GM12878 (cell line): ENCODE measurements around the gene ARHGEF26. TPM values are rescaled to one million over a fixed set of nuclear protein-coding genes. Genes with fewer than 3 reads are reported as not detected.

Experiments
- ATAC-seq: fragments of 200-7000 bp; cut with Tn5 transposase; 3 replicates; pipeline ENCODE4 v1.9.1; 2020; ENCODE audit warnings: mild to moderate bottlenecking, moderate library complexity
- BruUV-seq: library from RNA; stranded (reverse); fragments of 400-500 nt; replicated peaks from 2 replicates; lab custom pipeline; 2021; lab: Mats Ljungman, UMichigan
- CTCF ChIA-PET: fragments of 300-600 bp; sonication (Branson Sonifier 250); formaldehyde crosslinking; extraction: SDS; loops from one replicate; lab custom pipeline; 2021; ENCODE audit warnings: inconsistent platforms; lab: Yijun Ruan, JAX
- POLR2A ChIA-PET: fragments of 350-600 bp; formaldehyde crosslinking; extraction: SDS; loops from one replicate; lab custom pipeline; 2021; ENCODE audit warnings: inconsistent platforms; lab: Charles Lee
- RAD21 ChIA-PET: fragments of 300-600 bp; sonication (Branson Sonifier 250); formaldehyde crosslinking; loops from one replicate; lab custom pipeline; 2023; ENCODE audit warnings: antibody characterized with exemption; ENCODE audit not compliant: unreplicated experiment; lab: Charles Lee
- SMC1A ChIA-PET: fragments of 300-600 bp; sonication (Branson Sonifier 250); formaldehyde crosslinking; loops from one replicate; lab custom pipeline; 2023; ENCODE audit not compliant: unreplicated experiment, uncharacterized antibody; lab: Charles Lee
- DNase-seq: peaks from one replicate; pipeline ENCODE4 v3.0.0-alpha.2; 2011; ENCODE audit warnings: low read depth, low spot score
- FAIRE-seq: peaks from 3 replicates; lab custom pipeline; 2011; peaks lifted over from hg19 to GRCh38; lab: Jason Lieb, UNC
- H2AFZ ChIP-seq: 2 replicates; pipeline ENCODE4 v1.6.0; 2011; ENCODE audit warnings: low read depth, low read length, control low read depth; ENCODE audit not compliant: control insufficient read depth
- H3K27ac ChIP-seq: 2 replicates; pipeline ENCODE4 v1.5.1; 2011; ENCODE audit warnings: control low read depth; ENCODE audit not compliant: control insufficient read depth, insufficient read depth
- H3K27me3 ChIP-seq, 2 experiments: replicated peaks in 1 of 2; 2 replicates each; pipeline versions ENCODE4 v1.6.0 to v1.6.1; 2011; ENCODE audit warnings: low read length in 1 of 2; ENCODE audit not compliant: control insufficient read depth in 2 of 2, insufficient read depth in 2 of 2
- H3K36me3 ChIP-seq, 2 experiments: 2 replicates each; pipeline ENCODE4 v1.5.1; 2011; ENCODE audit warnings: low read length in 1 of 2; ENCODE audit not compliant: control insufficient read depth in 2 of 2, insufficient read depth in 2 of 2
- H3K4me1 ChIP-seq: 2 replicates; pipeline ENCODE4 v1.6.1; 2011; ENCODE audit warnings: mild to moderate bottlenecking, low read length, moderate library complexity, mixed read lengths; ENCODE audit not compliant: control insufficient read depth, insufficient read depth
- H3K4me2 ChIP-seq: 2 replicates; pipeline ENCODE4 v1.6.0; 2011; ENCODE audit warnings: control low read depth; ENCODE audit not compliant: control insufficient read depth, insufficient read depth
- H3K4me3 ChIP-seq: fragments of 200-600 bp; sonication (generic); 2 replicates; pipeline ENCODE4 v1.5.1; 2016
- H3K79me2 ChIP-seq: 2 replicates; pipeline ENCODE4 v1.6.0; 2011; ENCODE audit warnings: low read length; ENCODE audit not compliant: control insufficient read depth, insufficient read depth
- H3K9ac ChIP-seq: 2 replicates; pipeline ENCODE4 v1.8.0; 2011; ENCODE audit warnings: low read length, control low read depth, mixed read lengths; ENCODE audit not compliant: control insufficient read depth, insufficient read depth
- H3K9me3 ChIP-seq: replicated peaks from 3 replicates; pipeline ENCODE4 v1.5.1; 2011; ENCODE audit warnings: mild to moderate bottlenecking, low read length; ENCODE audit not compliant: control insufficient read depth, insufficient read depth
- H4K20me1 ChIP-seq: 2 replicates; pipeline ENCODE4 v1.6.0; 2011; ENCODE audit not compliant: control insufficient read depth, insufficient read depth
- CHD2 ChIP-seq: IDR thresholded peaks from 2 replicates; pipeline ENCODE4 v1.6.1; 2011; ENCODE audit warnings: low read depth, low read length, improper control_type of control experiment, borderline replicate concordance
- IKZF2 ChIP-seq, 2 experiments: fragments of 450-650 bp; IDR thresholded peaks; 2 replicates each; pipeline ENCODE4 v1.6.1; 2017; ENCODE audit warnings: mild to moderate bottlenecking in 2 of 2, moderate library complexity in 2 of 2
- POLR2AphosphoS2 ChIP-seq: IDR thresholded peaks from 2 replicates; pipeline ENCODE4 v1.6.1; 2011; ENCODE audit warnings: low read depth, mild to moderate bottlenecking, low read length, improper control_type of control experiment, moderate library complexity
- POU2F2 ChIP-seq: IDR thresholded peaks from 3 replicates; pipeline ENCODE4 v1.6.1; 2011; ENCODE audit warnings: low read depth, mild to moderate bottlenecking, low read length, borderline replicate concordance
- ZNF274 ChIP-seq: IDR thresholded peaks from one replicate; pipeline ENCODE4 v1.8.0; 2011; ENCODE audit not compliant: insufficient read length, insufficient read depth
- WGBS: methylation state at CpG from one replicate; pipeline ENCODE4 v1.1.6; 2016; ENCODE audit warnings: low lambda C conversion rate; ENCODE audit not compliant: insufficient replicate concordance, insufficient coverage; ENCODE audit errors: missing lambda C conversion rate; 5-methylcytosine and 5-hydroxymethylcytosine counted together
- in situ Hi-C: fragments of 300-500 bp; cut with MboI; formaldehyde crosslinking; loops from 9 replicates; pipeline ENCODE4 v1.14.3; 2018; ENCODE audit warnings: mixed read lengths
- intact Hi-C: fragments of 100-400 bp; cut with micrococcal nuclease; formaldehyde crosslinking; loops from one replicate; pipeline ENCODE4 v1.14.2; 2022; ENCODE audit not compliant: unreplicated experiment
- polyA plus RNA-seq, 11 experiments: library from polyadenylated mRNA; depleted of rRNA in 4 of 11; unstranded in 6 of 11; stranded (reverse) in 5 of 11; fragments of >200 nt; fragmentation: Nextera tagmentation in 4 of 11; fragmentation: Illumina TruSeq in 1 of 11; extraction: Ambion mirVana in 4 of 11; extraction: Trizol in 1 of 11; gene quantifications; 1 replicate in 1 of 11; 2 replicates in 10 of 11; pipeline versions ENCODE4 v1.2.1 to v1.2.3, GENCODE V29; 2011 to 2016; ENCODE audit warnings: inconsistent platforms in 2 of 11, missing spikeins in 2 of 11, low read depth in 1 of 11
- total RNA-seq, 4 experiments: library from RNA; depleted of rRNA in 3 of 4; stranded (reverse); fragments of >200 nt in 3 of 4; fragmentation: Illumina TruSeq in 1 of 4; extraction: Trizol in 1 of 4; gene quantifications; 2 replicates each; pipeline versions ENCODE4 v1.2.1 to v1.2.3, GENCODE V29; 2013 to 2021
- TF ChIP-seq, protein P1 (sequence below): fragments of 450-650 bp; formaldehyde crosslinking; IDR thresholded peaks from 2 replicates; pipeline ENCODE4 v1.5.0; 2022; ENCODE audit warnings: mild to moderate bottlenecking, missing genetic modification characterization

The ARHGEF26 gene
- total and polyA plus RNA-seq, 10 of the 15 experiments (the other 5 are each of a cell fraction or from before 2014, with no cell fraction given), result 0.02 to 0.47 (median 0.05) TPM; not detected in 1

DNA sequence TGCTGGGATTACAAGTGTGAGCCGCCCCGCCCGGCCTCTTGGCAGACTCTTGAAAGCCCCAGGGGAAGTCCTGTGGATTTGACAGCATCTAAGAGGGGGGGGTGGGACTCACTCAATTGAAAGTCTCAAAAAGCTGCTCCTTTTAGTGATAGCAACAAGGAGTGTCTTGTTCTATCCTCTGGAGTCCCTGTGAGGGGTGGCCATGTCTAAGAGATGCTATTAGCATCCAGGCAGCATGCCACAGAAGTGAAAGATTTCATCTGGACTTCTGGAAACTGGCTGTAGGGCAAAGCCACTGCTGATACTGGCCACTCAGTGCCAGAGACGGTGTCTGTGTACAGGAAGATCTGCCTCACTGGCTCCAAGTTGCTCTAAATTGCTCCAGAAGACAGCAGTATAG, 129.1 kb downstream of the ARHGEF26 start:
- intact Hi-C loops, result no loop called here
- H3K4me2 ChIP-seq, result no peak overlapping the region
- FAIRE-seq (no peak), ATAC-seq (no peak), DNase-seq (no peak)
- TF ChIP-seq CHD2 (no peak), ZNF274 (no peak), POLR2AphosphoS2 (no peak), IKZF2 (IDR thresholded peaks at IDR 0.05) (no peak), POU2F2 (no peak)
- TF ChIP-seq, protein P1, sequence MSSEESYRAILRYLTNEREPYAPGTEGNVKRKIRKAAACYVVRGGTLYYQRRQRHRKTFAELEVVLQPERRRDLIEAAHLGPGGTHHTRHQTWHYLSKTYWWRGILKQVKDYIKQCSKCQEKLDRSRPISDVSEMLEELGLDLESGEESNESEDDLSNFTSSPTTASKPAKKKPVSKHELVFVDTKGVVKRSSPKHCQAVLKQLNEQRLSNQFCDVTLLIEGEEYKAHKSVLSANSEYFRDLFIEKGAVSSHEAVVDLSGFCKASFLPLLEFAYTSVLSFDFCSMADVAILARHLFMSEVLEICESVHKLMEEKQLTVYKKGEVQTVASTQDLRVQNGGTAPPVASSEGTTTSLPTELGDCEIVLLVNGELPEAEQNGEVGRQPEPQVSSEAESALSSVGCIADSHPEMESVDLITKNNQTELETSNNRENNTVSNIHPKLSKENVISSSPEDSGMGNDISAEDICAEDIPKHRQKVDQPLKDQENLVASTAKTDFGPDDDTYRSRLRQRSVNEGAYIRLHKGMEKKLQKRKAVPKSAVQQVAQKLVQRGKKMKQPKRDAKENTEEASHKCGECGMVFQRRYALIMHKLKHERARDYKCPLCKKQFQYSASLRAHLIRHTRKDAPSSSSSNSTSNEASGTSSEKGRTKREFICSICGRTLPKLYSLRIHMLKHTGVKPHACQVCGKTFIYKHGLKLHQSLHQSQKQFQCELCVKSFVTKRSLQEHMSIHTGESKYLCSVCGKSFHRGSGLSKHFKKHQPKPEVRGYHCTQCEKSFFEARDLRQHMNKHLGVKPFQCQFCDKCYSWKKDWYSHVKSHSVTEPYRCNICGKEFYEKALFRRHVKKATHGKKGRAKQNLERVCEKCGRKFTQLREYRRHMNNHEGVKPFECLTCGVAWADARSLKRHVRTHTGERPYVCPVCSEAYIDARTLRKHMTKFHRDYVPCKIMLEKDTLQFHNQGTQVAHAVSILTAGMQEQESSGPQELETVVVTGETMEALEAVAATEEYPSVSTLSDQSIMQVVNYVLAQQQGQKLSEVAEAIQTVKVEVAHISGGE (CRISPR knock-in tag), result no peak
- no peaks in the 10 kb centered on the region for H3K9me3 ChIP-seq
- no peaks in the 10 kb centered on the region for H3K27me3 ChIP-seq
- RAD21 ChIA-PET, result no interaction called here
- no peaks in the 10 kb centered on the region for H3K79me2 ChIP-seq
- WGBS, result 100% methylated on average over 4 of the region's 4 CpGs
- no peaks in the 10 kb centered on the region for H3K4me1 ChIP-seq
- H4K20me1 ChIP-seq, result no peaks in the 10 kb centered on the region
- SMC1A ChIA-PET, result no interaction called here
- no peak overlapping the region for H2AFZ ChIP-seq
- no peak overlapping the region for H3K9ac ChIP-seq
- BruUV-seq, result no TSS peak
- in situ Hi-C loops, result loop anchor here (10.0 kb wide), 1 partner anchor 205 kb away; no protein-coding TSS in a partner anchor
- H3K4me3 ChIP-seq, result no peak overlapping the region
- 0 out of 4 replicates have a peak, but pooled peaks cover 0 to under 1% of the 10 kb centered on the region in 2 experiments for H3K36me3 ChIP-seq
- H3K27ac ChIP-seq, result no peak overlapping the region
- CTCF ChIA-PET, result no interaction called here
- POLR2A ChIA-PET, result no interaction called here
